Prostate gland (tissue), 2 donors: ENCODE measurements around the gene LRP2.

Experiments
- POLR2A ChIP-seq: fragments of 450-650 bp; IDR thresholded peaks from one replicate; pipeline ENCODE4 v1.6.1; 2016; ENCODE audit warnings: antibody characterized with exemption, mild to moderate bottlenecking
- POLR2AphosphoS5 ChIP-seq: sonication (generic); formaldehyde crosslinking; IDR thresholded peaks from one replicate; pipeline ENCODE4 v1.6.1; 2017; ENCODE audit warnings: antibody characterized with exemption
- TF ChIP-seq, protein P1 (sequence below), 4 experiments: fragments of 200-600 bp in 2 of 4; fragments of 450-650 bp in 2 of 4; sonication (generic) in 2 of 4; IDR thresholded peaks; 1 replicate in 3 of 4; 2 replicates in 1 of 4; pipeline ENCODE4 v1.5.1; 2016 to 2019; ENCODE audit warnings: antibody characterized with exemption in 4 of 4, mild to moderate bottlenecking in 2 of 4, moderate library complexity in 2 of 4

DNA sequence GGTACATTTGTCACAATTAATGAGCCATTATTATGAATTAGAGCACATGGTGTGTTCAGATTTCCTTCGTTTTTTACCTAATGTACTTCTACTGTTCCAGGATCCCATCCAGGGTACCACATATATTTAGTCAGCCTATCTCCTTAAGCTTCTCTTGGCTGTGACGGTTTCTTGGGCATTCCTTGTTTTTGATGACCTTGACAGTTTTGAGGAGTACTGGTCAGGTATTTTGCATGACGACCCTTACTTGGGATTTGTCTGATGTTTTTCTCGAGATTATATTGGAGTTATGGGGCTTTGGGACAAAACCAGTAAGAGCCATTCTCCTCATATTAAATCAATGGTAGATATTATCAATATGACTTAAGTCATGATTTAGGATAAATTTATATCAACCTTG is 10.2 kb upstream of the LRP2 start:
- TF ChIP-seq, protein P1, sequence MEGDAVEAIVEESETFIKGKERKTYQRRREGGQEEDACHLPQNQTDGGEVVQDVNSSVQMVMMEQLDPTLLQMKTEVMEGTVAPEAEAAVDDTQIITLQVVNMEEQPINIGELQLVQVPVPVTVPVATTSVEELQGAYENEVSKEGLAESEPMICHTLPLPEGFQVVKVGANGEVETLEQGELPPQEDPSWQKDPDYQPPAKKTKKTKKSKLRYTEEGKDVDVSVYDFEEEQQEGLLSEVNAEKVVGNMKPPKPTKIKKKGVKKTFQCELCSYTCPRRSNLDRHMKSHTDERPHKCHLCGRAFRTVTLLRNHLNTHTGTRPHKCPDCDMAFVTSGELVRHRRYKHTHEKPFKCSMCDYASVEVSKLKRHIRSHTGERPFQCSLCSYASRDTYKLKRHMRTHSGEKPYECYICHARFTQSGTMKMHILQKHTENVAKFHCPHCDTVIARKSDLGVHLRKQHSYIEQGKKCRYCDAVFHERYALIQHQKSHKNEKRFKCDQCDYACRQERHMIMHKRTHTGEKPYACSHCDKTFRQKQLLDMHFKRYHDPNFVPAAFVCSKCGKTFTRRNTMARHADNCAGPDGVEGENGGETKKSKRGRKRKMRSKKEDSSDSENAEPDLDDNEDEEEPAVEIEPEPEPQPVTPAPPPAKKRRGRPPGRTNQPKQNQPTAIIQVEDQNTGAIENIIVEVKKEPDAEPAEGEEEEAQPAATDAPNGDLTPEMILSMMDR (IDR thresholded peaks at IDR 0.05): no peak
- no peak for TF ChIP-seq POLR2A
- TF ChIP-seq POLR2AphosphoS5: no peak
